Measurements from ENCODE around the gene ZNF91.
"Not testable (repeated sequence)": the region's sequence is repeated elsewhere in the genome, so short reads cannot be mapped to it uniquely, and the experiment has no call there.

The ZNF91 gene

DNA sequence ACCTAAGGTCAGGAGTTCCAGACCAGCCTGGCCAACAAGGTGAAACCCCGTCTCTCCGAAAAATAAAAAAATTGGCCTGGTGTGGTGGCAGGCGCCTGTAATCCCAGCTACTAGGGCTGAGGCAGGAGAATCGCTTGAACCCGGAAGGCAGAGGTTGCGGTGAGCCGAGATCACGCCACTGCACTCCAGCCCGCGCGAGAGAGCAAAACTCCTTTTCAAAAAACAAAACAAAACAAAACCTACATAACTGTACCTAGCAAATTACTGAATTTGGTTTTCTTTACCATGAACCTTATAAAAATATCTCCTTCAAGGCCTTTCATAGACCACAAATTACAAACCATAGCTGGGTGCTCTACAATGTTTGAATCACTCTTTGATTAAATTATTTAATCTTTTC lies 760 bp downstream of the ZNF91 start:
- DNase-seq, result no peak

DNA sequence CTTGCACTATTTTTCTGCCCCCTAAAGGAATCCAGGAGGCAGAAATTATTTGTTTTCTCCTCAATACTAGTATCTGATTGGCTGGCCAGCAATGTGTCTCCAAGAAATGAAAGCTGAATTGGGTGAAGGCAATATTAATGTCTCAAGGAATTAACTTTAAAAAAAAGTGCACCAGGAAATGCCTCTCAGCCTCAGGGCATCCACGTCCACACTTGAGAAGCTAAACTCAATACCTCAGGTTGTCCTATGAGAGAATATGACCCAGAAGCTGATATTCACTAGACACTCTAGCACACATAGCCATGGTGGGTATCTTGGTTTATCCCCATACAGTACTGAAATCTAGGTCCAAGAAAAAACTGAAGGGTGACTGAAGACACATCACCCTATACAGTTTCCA lies 2.1 kb downstream of the ZNF91 start:
- DNase-seq, result no peak

DNA sequence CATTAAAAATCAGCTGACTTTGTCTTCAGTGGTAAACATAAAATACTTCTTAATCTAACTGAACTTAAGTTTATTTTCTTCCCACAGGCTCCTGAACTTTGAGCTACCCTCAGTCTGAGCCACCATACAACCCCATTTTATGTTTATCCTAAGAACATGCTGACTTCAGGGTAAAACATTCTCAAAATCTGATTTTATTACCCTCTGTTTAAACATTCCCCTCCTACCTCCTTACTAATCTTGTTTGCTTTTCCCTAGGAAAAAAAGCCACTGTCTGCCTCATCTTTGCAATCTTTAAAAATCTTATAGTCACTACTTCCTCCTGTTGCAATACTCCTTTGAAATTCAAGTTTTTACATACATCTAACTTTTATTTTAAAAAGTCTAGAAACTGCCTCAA lies 4.0 kb downstream of the ZNF91 start:
- DNase-seq, result no peak

DNA sequence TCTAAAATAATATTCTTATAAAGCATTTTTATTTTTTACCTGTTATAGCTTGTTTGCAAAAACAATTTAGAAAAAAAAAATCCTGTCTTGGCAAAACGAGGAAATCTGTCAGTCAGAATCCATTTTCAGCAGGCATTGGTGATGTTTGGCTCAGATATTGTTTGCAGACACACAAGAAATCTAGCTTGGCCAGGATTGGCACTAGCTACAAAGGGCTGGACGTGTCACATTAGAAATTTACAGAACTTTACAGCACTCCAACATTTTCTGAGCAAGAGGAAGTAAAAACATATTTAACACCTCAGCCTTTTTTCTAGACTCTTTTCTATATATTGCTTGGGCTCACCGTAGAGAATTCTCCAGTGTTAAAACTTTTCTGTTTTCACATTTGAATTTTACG lies 9.9 kb downstream of the ZNF91 start:
- DNase-seq, result no peak

DNA sequence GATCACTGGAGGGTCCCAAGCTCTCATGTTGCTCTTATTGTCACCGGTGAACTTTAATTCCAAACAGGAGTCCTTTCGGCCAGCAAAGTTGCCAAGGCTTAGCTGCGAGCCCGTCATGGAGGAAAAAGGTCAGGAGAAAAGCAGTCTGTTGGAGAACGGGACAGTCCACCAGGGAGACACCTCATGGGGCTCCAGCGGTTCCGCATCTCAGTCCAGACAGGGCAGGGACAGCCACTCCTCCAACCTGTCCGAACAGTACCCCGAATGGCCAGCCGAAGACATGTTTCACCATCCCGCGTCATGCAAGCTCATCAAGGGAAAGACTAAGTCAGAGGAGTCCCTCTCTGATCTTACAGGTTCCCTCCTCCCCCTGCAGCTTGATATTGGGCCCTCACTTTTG lies 10.4 kb downstream of the ZNF91 start:
- no peak for DNase-seq

DNA sequence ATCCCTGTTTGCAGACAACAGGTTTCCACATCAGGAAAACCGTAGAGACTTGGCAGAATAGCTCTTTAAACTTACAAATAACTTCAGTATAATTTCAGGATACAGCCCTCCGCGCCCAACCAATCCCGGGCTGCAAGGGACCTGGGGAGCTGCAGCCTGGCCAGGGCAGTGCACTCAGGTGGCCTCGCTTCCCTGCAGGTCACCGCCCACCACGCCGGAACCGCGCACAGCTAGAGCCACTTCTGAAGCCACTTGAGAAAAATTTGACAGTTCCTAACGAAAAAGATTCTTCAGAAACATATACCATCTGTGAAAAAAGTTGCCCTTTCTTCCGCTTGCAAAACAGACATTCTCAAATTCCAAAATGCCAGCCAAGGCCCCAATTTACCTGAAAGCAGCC lies 11.1 kb downstream of the ZNF91 start:
- DNase-seq, result no peak

DNA sequence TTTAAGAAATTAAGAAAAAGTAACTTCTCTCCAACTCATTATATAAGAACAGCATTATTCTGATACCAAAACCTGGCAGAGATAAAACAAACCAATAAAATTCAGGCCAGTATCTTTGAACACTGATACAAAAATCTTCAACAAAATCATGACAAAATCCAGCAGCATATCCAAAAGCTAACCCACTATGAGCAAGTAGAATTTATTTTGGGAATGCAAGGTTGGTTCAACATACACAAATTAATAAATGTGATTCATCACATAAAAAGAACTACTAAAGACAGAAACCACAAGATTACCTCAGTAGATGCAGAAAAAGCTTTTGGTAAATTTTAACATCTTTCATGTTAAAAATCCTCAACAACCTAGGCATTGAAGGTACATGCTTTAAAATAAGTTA lies 12.3 kb downstream of the ZNF91 start:
- DNase-seq, result no peak

DNA sequence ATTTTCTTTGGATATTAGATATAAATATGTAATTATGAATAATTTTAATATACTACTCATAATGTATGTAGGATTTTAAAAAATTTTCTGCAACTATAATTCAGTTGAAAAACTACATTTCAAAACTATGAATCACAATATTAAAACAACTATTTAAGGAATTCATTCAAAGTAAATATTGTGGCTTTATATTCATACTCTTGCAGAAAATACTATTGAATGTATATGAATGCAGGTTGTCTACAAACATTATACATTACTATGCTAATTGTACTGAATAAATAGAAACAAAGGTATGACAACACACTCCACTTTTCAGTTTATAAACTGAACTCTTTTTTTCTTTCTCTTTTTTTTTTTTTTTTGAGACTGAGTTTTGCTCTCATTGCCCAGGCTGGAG lies 14.2 kb downstream of the ZNF91 start:
- DNase-seq, result no peak

DNA sequence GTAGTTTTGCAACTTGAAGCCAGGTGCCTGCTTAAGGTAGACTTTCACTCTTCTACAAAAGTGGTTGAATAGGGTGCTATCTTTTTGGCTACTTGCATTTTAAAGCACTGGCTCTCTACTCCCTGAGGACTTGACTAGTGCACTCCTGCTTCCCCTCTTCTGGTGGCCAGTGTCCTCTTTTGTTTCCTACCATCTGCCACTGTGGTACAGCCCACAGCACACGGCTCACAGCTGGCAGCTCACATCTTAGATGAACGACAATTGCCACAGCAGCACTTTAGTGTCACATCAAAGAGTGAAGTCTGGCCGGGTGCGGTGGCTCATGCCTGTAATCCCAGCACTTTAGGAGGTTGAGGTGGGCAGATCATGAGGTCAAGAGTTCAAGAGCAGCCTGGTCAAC lies 15.6 kb downstream of the ZNF91 start:
- DNase-seq, result not testable (repeated sequence)

DNA sequence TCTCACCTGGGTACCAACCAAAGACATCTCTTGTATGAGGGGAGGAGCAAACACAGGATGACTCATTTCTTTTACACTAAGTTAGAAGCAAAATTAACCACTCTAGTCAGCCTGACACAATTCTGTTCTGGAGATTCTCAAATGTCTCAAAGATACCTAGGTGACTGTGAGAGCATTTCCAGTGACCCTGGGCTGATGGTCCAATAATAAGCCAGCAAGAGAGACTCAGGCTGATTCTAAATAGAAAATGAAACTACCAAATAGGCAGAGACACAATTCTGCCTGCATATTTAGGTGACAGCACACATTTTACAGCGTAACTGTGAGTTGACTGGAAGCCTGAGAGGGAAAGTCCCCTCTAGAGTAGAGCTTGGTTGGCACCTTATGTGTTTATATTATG lies 16.3 kb downstream of the ZNF91 start:
- DNase-seq, result no peak

DNA sequence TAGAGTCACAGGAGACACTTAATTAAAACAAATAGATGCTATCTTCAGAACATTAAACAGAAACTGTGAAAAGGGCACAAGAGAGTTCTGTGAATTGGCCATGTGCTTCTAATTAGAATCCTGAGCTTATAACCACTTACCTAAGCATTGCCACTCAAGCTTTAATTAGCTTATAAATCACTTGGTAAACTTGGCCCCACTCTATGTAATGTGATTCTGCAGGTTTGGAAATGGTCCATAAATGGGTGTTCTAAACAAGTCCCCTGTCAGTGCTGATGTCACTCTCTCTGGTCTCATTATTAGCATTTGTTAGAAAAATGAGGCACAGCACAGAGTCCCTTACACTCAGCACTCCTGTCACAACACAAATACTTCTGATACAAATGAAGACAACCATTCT lies 18.0 kb downstream of the ZNF91 start:
- no peak for DNase-seq

DNA sequence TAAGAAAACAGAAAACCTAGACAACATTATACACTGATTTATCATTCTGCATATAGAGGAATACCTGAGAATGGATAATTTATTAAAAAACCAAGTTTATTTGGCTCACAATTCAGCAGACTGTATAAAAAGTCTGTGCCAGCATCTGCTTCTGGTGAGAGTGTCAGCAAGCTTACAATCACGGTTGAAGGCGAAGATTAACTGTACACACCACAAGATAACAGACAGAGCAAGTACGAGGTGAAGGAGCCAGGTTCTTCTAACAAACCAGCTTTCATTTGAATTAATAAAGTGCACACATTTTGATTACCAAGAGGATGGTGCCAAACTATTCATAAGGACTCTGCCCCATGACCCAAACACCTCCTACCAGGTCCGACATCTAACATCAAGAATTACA lies 28.8 kb downstream of the ZNF91 start:
- no peak for DNase-seq

DNA sequence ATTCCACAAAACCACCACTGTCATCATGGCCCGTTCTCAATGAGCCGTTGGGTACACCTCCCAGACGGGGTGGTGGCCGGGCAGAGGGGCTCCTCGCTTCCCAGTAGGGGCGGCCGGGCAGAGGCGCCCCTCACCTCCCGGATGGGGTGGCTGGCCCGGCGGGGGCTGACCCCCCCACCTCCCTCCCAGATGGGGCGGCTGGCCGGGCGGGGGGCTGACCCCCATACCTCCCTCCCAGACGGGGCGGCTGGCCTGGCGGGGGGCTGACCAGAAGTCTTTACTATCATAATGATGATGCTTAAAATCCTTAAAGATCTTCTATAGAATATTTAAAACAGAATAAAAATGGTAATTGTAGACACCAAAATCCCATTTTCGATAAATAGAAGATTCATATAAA lies 29.2 kb downstream of the ZNF91 start:
- not testable (repeated sequence) for DNase-seq

DNA sequence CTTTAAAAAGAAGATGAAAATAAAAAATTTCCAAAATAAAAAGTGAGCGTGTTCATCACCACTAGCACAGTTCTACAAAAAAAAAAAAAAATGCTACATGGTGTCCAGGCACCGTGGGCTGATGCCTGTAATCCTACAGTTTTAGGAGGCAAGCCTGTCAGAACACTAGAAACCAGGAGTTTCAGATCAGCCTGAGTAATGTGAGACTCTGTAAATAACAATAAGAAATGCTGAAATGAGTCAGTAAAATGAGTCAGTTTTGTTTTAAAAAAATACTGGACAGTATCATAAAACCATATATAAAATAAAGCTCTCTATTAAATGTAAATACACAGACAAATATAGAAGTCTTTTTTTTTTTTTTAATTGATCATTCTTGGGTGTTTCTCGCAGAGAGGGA lies 30.0 kb downstream of the ZNF91 start:
- DNase-seq, result no peak

DNA sequence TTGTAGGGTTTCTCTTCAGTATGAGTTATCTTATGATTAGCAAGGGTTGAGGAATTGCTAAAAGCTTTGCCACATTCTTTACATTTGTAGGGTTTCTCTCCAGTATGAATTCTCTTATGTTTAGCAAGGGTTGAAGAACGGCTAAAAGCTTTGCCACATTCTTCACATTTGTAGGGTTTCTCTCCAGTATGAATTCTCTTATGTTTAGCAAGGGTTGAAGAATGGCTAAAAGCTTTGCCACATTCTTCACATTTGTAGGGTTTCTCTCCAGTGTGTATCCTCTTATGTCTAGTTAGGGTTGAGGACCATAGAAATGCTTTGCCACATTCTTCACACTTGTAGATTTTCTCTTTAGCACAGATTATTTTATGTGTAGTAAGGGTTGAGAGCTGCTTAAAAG lies 33.4 kb downstream of the ZNF91 start:
- not testable (repeated sequence) for DNase-seq

DNA sequence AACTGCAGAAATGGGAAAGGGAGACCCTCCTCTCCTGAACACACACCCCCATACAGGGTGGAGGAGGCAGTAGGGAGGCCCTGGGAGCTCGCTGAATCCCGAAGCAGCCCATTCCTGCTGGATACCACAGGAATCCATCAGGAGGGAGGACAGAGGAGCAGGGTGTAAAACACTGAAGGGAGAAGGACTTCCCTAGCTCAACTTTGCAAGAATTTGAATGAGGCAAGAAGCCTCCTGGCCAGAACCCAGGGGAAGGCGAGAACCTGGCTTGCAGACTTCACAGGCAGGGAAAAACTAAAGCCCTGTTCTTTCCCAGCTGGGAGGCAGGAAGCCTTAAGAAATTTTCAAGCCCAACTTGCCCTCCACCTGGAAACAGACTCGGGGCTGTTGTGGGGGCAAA lies 43.5 kb downstream of the ZNF91 start:
- DNase-seq, result no peak

DNA sequence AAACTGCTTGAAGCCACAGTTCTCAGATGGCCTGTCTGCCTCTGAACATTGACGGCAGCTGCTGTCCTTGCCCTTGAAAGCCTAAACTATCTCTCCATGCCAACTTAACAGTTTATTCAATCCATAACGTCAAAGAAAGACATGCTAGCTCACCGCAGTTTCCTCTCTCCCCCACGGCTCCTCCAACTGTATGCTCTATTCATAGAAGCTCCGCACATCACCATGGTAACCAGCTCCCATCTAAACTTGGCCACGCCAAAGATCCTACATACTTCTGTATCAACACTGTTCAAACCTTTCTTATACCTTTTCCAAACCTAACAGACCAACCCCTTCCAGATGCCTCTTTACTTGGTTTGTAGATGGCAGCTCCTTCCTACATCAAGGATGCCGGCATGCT lies 48.6 kb downstream of the ZNF91 start:
- no peak for DNase-seq

DNA sequence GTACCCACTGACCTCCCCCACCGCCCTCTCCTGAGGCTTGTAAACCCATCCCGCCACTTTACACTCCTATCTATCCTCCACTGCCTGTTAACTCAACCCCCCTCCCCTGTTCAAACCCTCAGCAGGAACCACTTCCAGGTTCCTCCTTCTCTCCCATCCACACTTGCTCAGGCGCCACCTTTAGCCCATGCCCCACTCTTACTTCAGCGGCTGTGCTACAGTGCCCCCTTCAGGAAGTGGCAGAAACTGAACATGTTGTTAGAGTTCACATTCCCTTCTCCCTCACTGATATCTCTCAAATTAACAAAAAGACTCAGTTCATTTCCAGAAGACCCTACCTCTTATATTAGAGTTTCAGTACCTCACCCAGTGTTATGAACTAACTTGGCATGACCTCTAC lies 49.4 kb downstream of the ZNF91 start:
- no peak for DNase-seq

DNA sequence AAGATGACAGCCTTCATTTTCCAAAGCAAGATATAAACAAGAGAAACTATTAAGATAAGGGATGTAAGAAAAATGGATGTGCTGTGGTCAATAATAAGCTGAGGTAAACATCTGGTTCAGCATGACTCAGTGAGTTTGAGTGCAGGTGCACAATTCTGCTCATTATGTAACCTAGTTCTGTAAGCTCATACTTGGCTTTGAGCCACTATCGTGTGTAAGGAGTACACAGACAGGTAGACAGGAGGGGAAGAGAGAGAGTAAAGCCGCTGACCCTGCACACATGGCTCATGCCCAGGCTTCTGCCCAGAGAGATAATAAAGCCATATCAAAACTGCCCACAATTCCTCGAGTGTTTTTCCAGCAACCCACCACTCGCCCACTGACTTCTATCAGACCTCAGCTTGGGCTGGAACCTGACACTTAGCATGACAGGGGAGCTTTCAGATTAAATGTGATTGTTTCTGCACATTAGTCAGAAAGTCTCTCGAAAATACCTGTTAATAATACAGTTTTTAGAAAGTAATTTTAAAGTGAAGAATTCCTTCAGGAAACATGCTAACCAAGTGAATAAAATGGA lies 51.7 kb downstream of the ZNF91 start:
- no peak for DNase-seq

DNA sequence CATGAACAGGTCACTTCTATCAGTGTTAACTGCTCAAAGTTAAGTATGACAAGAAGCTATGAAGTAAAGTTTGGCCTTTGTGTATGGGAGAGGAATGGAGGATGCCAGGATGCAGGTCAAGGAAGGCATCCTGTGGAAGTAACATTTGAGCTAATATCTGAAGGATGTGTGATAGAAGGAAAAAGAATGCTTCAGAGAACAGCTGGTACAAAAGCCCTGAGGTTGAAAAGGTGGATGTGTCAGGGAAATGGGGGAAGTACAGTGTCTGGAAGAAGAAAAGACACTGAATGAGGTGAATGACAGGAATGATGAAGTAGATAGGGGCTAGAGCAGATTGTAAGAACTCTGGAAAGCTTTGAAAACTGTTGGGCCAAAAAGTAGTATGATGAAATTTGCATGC lies 67.1 kb downstream of the ZNF91 start:
- no peak for DNase-seq

DNA sequence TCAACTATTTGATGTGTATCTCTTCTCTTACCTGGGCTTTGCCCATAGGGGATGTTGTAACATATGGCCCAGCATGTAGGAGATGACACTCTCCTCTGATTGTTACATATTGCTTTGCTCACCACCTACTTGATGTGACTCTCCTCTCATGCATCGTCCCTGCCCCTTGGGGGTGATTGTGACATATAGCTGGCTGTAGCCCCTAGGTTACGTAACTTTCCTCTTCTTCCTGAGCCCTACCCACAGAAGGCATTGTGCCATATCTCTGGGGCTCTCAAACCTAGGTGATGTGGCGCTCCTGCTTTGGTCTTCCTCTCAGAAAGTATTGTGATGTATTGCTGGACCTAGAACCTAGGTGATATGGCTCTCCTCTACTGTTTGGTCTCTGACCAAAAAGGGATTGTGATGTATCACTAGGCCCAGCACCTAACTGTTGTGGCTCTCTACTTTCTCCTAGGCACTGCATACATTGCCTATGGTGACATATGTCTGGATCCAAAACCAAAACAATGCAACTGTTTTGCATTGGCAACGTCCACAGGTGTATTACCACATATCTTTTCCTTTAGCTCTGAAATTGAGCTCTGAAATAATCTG lies 73.2 kb downstream of the ZNF91 start:
- no peak for DNase-seq

DNA sequence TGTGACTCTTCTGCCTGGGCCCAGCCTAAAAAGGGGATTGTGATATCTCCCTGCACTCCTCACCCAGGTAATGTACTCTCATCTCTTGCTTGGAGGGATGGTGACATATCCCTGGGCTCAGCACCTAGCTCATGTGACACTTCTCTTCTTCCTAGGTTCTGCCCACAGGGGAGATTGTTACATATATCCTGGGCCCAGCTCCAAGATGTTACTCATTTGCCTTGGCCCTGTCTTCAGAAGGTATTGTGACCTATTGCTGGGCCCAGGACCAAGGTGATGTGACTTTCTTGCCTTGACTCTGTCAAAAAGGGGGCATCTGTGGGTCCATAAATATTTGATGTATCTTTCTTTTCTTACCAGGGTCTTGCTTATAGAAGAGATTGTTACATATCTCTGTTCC lies 73.9 kb downstream of the ZNF91 start:
- not testable (repeated sequence) for DNase-seq

DNA sequence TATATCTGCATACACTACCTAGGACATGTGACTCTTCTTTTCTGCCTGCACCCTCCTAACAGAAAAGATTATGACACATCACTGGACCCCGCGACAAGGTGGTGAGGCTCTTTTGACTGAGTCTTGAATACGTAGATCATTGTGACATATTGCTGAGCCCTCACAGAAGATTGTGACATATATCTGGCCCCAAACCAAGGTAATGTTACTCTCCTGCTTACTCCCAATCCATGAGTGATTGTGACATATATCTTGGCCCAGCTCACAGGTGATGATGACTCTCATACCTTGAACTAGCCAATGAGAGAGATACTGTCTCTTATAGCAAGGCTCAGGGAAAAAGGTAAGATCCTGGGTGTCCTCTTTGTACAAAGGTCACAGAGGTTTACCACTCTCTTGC lies 75.7 kb downstream of the ZNF91 start:
- DNase-seq, result not testable (repeated sequence)

DNA sequence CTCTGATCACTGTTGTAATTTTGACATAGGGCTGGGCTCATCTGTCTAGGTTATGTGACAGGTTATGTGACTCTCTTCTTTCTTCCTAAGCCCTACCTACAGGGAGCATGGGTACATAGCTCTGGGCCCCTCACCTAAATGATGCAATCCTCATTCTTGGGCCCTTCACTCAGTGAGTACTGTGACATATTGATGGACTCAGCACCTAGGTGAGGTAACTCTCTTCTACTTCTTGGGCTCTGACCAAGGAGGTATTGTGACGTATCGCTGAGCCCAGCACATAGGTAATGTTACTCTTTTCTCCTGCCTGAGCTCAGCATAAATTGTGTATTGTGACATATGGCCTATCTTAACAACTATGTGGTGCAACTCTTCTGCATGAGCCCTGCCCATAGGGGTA lies 76.3 kb downstream of the ZNF91 start:
- not testable (repeated sequence) for DNase-seq

DNA sequence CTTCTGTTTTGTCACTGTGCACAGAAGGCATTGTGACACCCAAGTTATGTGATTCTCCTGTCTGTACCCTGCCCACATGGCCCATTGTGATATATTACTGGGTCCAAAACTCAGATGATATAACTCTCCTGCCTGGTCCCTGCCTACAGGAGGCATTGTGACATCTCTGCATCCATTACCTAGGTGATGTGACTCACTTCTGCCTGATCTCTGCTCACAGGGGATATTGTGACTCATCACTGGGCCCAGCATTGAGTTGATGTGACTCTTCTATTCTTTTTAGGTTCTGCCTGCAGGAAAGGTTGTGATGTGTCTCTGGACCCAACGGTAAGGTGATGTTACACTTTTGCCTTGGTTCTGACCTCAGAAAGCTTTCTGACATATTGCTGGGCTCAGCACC lies 77.1 kb downstream of the ZNF91 start:
- DNase-seq, result no peak

DNA sequence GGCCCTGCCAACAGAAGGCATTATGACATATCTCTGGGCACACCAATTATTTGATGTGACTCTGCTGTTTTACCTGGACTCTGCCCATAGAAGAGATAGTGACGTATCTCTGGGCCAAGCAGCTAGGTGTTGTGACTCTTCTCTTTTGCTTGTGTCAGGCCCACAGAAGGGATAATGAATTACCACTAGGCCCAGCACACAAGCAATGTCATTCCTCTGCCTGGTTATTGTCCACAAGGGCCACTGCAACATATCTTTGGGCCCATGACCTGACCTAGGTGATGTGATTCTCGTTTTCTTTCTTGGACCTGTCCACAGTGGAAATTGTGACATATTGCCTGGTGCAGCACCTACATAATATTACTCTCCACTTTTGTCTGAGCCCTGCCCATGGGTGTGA lies 80.0 kb downstream of the ZNF91 start:
- DNase-seq, result no peak
